Right ventricle myocardium inferior (tissue), 1 donor: ENCODE data around the gene TRDN. TPM values are rescaled to one million over a fixed set of nuclear protein-coding genes. Genes with fewer than 3 reads are reported as not detected.
"Not testable (repeated sequence)": the region's sequence is repeated elsewhere in the genome, so short reads cannot be mapped to it uniquely, and the experiment has no call there.

Experiments
- ATAC-seq: fragments of 200-7000 bp; cut with Tn5 transposase; one replicate; pipeline ENCODE4 v1.9.1; 2020; ENCODE audit warnings: mild to moderate bottlenecking, moderate library complexity
- DNase-seq: peaks from one replicate; pipeline ENCODE4 v3.0.0; 2021; ENCODE audit errors: missing footprints
- intact Hi-C: fragments of 100-400 bp; cut with DNase I; formaldehyde crosslinking; loops from one replicate; pipeline ENCODE4 v1.11.0; 2022
- total RNA-seq: library from RNA; stranded (reverse); fragmentation: NEBNext Ultra II Directional; extraction: Animal tissue kit (Norgen Biotek cat#: 25700); gene quantifications from one replicate; pipeline ENCODE4 v1.2.1, GENCODE V29; 2021
- donor health status: DM: no; HTN: yes; CAD: no; lungs with severe emphysema.

The TRDN gene
- total RNA-seq, 1 donor from 2014 or later: 394 TPM

DNA sequence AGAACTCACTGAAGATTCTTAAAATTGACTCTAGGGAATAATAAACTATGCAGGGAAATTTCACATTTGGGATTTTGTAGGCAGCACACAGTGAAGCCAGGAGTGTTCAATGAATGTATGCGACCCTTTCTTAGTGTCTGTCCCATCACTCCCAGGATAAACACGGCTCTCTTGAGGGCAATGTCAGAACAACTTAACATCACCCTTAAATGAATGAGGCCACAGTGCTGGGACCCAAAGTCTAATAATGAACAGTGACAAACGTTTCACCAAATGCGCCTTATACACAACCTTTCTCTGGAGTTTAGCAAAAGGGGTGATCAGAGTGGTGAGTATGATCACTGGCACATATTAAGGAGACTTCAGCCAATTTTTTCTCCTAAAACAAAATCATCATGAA is 403.4 kb downstream of the TRDN start:
- intact Hi-C loops: no loop called here
- ATAC-seq (no peak), DNase-seq (no peak)

DNA sequence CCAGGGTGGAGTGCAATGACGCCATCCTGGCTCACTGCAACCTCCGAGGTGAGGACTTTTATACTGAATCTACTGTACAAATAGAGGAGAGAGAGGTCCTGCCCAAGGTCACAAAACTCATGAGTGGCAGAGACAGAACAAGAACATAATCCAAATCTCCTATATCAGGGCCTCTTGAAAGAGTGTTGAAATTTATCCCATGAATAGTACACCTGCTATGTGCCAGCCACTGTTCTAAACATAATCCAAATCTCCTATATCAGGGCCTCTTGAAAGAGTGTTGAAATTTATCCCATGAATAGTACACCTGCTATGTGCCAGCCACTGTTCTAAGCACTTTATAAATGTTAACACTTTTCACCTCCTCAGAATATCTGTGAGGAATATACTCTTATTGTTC is 409.0 kb downstream of the TRDN start:
- ATAC-seq: peak; percentile 88
- DNase-seq, intact Hi-C loops: not testable (repeated sequence)

DNA sequence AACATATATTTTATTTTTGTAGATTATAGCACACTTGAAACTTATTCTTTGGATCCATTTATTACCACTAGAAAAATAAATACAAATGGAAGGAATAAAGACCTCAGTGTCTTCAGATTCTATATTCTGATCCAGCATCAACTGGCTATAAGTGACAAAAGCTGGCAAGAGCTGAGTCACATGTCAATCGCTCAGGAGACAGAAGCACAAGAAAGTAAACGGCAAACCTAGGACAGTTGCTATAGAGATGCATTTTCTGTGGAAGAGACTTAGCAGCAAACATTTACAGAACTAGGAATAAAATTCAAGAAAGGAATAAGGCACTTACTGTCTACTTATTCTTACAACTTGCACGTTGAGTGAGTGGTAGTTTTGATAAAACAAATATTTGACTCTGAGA is 410.4 kb downstream of the TRDN start:
- intact Hi-C loops: no loop called here
- DNase-seq (no peak), ATAC-seq (no peak)

DNA sequence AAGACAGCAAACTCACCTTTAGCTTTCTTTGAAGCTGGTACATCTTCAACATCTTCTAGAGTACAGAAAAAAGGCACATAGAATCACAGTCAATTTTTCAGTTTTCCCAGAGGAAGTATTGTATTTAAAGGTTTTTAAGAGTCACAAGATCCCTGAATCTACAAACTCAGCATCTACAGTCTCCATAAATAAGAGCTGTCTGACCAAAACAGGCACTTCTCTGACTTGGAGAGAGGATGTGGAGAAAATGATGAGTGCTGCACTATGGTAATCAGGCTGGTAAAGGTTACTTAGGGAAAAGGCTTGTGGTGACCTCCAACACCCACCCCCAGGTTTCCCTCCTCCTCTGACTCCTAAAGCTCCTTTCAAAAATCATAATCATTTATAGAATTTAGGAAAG is 412.7 kb downstream of the TRDN start:
- intact Hi-C loops: no loop called here
- ATAC-seq (no peak), DNase-seq (no peak)

DNA sequence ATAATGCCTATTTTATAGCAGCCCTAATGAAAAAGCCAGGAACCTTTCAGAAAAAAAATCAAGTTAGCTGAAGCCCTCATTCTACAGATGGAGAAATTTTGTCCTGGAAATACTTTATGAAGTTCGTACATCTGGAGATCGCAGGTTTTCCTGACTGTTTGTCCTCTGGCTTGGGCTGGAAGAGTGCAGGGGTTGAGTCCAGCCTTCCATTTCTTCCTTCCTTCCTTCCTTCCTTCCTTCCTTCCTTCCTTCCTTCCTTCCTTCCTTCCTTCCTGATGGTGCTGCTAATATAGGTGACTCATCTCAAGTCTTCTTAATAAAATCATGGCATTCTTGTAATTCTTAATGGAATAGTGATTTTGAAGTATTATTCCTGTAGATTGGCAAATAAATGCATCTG is 413.3 kb downstream of the TRDN start:
- intact Hi-C loops: no loop called here
- ATAC-seq (no peak), DNase-seq (no peak)

DNA sequence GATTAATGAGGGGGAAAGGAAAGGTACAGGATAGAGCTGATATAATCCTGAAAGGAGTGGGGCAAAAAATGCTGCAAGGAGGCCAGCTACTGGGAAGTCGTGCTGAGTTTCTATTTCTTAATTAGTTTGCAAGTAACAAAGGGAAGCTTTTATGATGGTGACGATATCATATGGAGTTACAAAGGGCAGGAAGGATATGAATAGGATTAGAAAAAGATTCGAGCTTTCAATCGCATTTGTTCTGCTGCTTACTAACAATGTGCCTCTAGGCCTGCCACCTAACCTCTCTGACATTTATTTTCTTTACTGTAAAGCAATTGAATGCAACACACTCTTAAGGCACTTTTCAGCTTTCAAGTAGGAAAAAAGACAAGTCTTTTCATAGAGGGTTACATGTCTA is 421.5 kb downstream of the TRDN start:
- DNase-seq (no peak), ATAC-seq (no peak)
- intact Hi-C loops: no loop called here

DNA sequence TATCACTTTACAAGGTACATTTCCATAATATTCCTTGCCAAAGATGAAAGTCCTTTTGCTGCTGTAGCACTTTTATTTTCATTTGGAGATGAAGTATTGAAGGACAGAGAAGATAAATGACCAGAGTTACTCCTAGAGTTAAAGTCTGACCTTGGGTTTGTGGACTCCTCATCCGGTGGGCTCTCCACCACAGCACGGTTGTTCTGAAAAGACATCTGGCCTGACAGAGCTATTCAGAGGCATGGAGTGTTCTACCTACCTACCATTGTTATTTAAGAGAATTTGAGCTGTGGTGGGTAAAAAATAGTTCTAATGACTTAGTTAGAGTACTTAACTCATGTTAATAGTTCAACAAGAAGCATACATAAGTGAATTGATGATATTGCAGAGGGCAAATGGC is 422.3 kb downstream of the TRDN start:
- intact Hi-C loops: no loop called here
- DNase-seq: no peak
- ATAC-seq: no peak

DNA sequence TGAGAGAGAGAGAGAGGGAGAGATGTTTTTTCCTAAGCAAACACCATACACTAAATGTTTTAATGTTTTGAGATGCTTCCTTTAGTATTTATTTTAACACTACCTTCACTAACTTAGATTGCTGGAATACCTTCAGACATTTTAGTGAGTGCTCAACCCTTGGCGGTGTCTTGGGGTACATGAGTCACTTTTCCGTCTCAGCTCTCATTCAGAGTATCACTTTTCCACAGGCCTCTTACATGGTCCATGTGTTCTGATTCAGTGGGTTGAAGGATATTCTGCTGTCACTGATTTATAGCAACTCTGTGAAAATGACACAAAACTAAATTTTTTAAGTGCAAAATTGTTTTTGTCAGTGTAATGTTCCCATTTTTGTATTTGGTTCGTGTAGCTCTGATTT is 422.8 kb downstream of the TRDN start:
- DNase-seq (no peak), ATAC-seq (no peak)
- intact Hi-C loops: no loop called here

DNA sequence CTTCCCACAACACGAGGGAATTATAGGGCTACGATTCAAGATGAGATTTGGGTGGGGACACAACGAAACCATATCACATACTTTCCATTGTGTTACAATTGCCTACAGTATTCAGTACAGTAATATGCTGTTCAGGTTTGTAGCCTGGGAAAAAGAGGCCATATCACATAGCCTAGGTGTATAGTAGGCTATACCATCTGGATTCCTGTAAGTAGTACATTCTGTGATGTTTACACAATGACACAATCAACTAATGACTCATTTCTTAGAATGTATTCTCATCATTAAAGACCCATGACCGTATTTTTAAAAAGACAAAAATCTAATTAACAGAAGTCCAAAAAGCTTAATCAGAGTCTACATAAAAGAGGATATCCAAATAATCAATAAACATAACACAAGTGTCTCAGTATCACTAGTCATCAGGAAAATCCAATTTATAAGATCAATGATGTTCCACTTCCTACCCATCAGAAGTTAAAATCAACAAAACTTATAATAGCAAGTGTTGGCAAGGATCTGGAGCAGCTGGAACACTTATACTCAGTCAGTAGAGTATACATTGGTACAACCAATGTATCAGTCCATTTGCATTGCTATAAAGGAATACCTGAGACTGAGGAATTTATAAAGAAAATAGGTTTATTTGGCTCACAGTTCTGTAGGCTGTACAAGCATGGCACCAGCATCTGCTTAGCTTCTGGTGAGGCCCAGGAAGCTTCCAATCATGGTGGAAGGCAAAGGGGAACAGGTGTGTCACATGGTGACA is 424.8 kb downstream of the TRDN start:
- ATAC-seq (no peak), DNase-seq (no peak)
- intact Hi-C loops: no loop called here

DNA sequence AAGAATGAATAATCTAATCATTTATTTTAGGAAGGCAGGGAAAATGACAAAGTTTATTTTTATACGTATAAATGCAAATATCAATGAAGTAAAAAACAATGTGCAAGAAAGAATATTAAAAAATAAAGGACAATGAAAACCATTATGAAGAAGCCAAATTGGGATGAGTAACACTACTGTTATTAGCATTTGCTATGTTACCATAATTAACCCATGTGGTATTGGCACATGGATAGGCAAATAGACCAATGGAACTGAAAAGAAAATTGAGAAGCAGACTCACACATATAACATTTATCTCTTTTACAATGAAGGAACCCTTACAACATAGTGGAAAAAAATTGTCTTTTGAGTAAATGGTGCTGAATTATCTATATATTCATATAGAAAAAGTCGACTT is 426.1 kb downstream of the TRDN start:
- no peak for DNase-seq
- intact Hi-C loops: no loop called here

DNA sequence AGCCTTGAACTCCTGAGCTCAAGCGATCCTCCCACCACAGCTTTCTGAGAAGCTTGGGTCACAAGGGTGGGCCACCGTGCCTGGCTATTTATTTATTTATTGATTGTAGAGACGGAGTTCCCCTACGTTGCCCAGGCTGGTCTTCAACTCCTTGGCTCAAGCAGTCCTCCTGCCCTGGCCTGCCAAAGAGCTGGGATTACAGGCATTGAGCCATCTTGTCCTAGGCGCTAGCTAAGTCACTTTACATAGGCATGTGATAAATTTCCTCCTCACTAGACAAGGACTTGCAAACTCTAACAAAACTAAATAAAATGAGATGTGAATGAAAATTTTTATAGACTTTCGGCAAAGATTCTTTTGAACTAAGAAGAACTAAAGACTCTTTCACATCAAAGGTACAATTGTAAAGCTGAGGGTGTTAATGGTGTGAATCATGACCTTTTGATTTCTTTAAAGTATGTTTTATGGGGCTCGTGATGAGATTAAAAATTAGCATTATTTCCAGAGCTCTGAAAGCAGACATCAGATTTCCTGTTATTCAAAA is 428.7 kb downstream of the TRDN start:
- ATAC-seq (no peak), DNase-seq (no peak)
- intact Hi-C loops: no loop called here

More for the DNA sequence above, 426.1 kb downstream of the TRDN start:
- ATAC-seq: no peak

DNA sequence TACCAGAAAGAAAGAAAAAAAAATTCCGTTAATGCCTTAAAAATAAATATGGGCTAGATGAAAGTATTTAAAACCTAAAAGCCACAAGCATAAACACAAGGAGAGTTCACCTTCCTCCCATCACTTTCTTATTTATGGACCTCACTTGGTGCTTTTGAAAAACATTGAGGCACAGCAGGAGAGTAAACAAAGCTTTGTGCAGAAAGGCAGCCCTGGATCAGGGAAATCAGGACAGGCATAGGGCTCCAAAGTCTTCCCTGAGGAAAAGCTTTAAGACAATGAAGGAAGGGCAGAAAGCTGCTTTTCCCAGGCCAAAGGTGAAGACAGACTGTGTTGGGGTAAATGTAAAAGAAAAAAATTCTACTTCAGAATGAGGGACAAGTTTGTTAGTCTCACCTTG is 432.8 kb downstream of the TRDN start:
- intact Hi-C loops: no loop called here
- no peak for DNase-seq
- no peak for ATAC-seq

DNA sequence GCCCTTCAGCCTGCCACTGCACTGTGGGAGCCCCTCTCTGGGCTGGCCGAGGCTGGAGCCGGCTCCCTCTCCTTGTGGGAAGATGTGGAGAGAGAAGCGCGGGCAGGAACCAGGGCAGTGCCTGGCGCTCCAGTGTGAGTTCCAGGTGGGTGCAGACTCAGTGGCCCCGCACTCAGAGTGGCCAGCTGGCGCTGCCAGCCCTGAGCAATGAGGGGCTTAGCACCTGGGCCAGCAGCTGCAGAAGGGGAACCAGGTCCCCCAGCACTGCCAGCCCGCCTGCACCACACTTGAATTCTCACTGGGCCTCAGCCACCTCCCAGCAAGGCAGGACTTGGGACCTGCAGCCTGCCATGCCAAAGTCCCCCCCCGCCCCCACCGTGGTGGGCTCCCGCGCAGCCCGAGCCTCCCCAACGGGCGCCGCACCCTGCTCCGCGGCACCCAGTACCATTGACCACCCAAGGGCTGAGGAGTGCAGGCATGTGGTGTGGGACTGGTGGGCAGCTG is 434.8 kb downstream of the TRDN start:
- intact Hi-C loops: no loop called here
- no peak for DNase-seq
- ATAC-seq: no peak

DNA sequence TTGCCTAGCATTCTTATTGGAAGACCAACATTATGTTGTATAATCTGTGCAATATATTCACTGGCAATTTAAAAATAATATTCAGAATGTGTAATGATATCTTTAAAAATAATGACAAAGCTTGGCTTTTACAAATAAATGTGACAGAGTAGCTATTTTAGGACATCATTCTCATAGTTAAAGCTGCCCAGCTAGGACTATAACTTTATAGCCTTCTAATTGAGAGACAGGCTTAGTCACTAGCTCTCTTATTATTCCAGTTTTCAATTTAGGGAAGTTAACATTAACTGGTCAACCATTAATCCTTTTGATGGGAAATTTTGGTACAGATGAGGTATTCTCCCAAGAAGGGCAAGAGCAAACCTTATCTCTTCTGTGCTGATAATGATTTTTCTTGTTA is 443.5 kb downstream of the TRDN start:
- intact Hi-C loops: no loop called here
- DNase-seq: no peak
- ATAC-seq: no peak

DNA sequence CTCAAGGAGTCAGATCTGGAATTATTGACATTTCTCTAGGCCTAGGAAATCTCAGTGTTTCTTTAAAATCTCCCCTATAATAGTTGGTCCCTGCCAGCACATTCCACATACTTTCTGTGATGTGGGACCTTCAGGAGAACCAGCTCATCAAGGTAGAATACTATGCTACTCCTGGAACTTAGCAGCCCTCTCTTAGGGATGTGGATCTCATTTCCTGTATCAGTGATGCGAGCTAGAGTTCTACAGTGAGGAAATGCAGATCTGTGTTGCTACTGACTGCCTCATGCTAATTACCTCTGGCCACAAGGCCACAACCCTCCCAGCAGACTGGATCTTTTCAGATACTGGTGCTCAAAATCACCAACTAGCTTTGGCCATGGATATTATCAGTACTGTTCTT is 446.9 kb downstream of the TRDN start:
- ATAC-seq: no peak
- no peak for DNase-seq
- intact Hi-C loops: no loop called here

DNA sequence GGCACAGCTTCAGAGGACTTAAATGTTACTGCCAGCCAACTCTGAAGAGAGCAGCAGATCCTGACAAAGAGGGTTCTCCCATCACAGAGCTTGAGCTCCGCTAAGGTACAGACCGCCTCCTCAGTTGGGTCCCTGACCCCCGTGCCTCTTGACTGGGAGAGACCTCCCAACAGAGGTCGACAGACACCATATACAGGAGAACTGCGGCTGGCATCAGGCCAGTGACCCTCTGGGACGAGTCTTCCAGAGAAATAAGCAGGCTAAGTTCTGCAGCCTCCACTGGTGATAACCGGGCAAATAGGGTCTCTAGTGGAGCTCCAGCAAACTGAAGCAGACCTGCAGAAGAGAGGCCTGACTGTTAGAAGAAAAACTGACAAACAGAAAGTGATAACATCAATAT is 453.8 kb downstream of the TRDN start:
- DNase-seq (peak; percentile 62), ATAC-seq (no peak)
- intact Hi-C loops: no loop called here

DNA sequence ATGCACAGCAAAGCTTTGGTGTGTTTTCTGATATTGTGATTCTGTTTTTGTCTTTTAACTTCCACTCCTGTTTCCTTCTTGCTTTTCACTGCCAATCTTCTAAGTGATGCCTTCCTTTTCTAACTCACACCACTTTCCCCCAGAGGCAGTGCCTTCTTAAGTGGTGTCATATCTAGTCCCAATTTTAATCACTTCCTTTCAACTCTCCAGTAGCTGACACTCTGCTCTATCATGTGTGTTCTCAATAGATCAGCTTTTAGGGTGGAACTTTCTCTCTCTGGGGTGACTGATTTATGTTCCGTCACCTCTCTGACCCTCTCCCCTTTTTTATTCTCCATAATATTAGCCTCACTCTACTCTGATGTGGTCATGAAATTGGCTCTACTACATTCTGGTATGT is 460.0 kb downstream of the TRDN start:
- intact Hi-C loops: no loop called here
- ATAC-seq (no peak), DNase-seq (no peak)

DNA sequence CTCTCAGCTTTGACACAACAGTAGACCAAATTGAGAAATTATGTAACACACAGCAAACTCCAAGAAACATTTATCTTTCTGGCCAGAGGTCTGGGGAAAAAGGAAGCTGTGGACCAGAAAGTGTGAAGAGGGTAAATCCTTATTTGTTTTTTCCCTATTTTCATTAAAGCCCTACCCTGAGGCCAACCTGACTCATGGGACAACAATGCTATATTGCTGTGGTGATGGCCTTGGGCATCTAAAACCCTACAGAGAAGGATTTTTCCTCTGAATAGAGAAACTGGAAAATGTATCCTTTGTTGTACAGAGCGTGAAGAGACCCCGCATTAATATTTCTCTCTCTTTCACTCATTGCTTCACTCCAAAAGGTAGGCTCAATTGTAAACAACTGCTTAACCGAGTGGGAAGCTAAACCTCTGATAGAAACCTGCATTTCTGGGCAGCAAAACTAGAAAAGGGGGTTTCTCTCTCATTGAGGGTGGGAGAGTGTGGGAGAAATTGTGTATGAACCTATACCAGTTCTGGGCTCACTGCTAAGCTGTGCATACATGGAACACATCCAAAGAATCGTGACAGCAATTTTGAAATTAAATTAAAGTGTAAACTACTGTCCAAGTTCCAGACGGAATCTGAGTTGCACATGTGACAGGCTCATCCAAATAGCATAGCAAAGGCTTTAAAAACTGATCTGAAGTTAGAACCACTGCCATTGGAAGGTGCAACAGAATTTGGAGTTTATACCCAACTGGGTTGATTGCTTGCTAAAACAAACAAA is 465.2 kb downstream of the TRDN start:
- intact Hi-C loops: no loop called here
- DNase-seq (no peak), ATAC-seq (no peak)

DNA sequence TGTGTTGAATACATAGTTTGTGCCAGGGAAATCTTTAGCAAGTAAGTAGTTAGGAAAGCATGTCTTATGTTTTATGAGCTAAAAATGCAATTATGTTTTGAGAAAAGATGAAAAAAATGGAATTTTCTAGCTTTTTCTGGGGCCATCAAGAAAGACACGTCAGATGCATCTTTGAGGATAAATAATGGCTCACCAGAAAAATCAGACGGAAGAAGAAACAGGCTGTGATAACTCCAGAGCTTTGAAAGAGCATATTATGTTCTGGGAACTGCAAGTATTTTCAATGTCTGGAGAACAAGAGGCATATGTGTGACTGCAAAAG is 467.0 kb downstream of the TRDN start:
- intact Hi-C loops: no loop called here
- ATAC-seq (no peak), DNase-seq (no peak)
